ACHN (cell line): ENCODE results near the gene SPIRE2.
A peak's percentile ranks its signal among the peaks of the same experiment; 100 is the strongest.
"Not testable (repeated sequence)": the region's sequence is repeated elsewhere in the genome, so short reads cannot be mapped to it uniquely, and the experiment has no call there.

ENCODE experiments used
- DNase-seq: peaks from one replicate; pipeline ENCODE4 v3.0.0-alpha.2; 2015
- in situ Hi-C: cut with HindIII; loops from 2 replicates; pipeline ENCODE4 v1.10.0; 2017; ENCODE audit warnings: low sequenced_read_pairs, low pct_ligation_motif_present, low pct_unique_long_range_greater_than_20kb

SPIRE2 gene

DNA sequence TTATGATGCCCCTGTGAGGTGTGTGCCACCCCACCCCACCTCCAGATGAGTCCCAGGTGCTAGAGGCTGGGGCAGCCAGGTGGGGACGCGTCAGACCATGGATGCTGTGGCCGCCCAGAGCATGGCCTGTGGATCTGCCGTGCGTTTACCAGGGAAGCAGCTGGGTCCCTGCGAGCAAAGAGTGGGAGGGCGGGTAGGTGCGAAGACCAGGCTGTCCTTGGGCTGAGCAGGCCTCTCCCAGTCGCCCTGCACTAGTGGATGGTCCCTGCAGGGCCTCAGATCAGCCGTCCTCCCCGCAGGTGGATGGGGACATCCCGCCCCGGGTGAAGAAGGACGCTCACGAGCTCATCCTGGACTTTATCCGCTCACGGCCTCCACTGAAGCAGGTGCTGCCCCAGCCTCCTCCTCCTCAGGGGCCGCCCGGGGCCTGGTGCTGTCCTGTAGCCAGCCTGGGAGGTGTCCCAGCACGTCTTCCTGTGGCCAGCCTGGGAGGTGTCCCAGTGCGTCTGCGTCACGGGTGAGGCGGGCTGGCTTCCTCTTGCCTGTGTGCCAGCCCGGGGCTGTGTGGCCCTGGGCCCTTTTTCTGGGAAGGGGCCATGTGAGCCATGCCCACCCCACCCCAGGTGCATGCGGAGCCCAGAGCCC is 27.1 kb downstream of the SPIRE2 start:
- in situ Hi-C loops, result no loop called here
- no peak for DNase-seq

- in situ Hi-C loops, result no loop called here
- no peak for DNase-seq
Observed at GRCh38 chr16:89855986-89856385, 27.7 kb downstream of the SPIRE2 start.

DNA sequence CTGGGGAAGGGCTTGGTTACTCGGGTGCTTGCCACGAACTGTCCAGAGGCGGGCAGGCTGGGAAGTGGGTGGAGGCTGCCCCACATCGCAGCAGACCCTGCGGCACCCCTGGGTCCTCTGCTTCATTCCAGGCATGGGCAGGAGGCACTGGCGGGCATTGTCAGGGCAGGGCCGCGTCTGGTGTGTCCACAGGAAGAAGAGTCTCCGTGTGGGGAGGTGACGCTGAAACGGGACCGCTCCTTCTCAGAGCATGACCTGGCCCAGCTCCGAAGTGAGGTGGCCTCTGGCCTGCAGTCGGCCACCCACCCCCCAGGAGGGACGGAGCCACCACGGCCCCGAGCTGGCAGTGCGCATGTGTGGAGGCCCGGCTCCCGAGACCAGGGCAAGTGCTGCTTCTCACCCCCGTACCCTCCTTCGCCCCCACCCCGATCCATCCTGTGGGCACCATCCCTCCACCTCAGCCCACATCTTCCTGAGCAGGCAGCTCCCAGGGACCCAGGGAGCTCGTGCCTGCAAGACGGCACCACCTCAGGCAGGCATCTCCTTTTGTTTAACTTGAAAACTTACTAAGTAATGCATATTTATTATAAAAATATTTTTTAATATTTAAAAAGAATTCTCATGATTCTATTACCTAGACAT is 30.8 kb downstream of the SPIRE2 start:
- in situ Hi-C loops, result no loop called here
- no peak for DNase-seq

DNA sequence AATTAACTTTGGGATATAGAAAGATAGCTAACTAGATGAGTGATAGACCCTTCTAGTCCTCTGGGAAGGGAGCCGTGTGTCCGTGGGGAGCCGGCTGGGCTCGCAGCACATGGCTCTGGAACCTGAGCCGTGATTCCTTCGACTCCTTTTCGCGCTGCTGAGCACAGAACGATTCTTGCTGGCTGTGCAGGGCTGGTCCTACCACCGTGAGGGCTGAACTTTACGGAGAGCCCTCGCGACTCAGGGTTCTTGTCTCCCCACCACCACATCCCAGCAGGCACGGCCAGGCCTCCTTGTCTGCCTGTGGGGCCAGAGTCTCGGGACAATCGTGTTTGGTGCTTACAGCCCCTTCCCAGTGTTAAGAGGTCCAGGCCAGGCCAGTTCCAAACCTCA is 31.3 kb downstream of the SPIRE2 start:
- no peak for DNase-seq
- in situ Hi-C loops, result no loop called here

GRCh38 chr16:89860747-89861304 is 32.6 kb downstream of the SPIRE2 start:
- peak; percentile 66 for DNase-seq
- in situ Hi-C loops, result no loop called here

DNA sequence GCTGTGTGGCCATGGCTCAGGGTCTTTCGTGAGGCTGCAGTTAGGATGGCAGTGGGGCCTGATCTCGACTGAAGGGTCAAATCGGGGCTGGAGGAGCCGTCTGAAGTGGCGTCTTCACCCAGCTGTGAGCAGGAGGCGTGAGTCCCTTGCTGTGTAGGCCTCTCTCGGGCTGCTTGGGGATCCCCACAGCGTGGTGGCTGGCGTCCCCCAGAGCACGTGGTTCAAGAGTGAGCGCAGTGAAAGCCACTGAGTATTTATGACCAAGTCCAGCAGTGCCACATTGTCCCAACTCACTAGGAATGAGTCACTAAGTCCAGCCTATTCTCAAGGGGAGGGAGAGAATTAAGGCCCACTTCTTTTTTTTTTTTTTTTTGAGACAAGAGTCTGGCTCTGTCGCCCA is 33.4 kb downstream of the SPIRE2 start:
- no peak for DNase-seq
- in situ Hi-C loops, result no loop called here

DNA sequence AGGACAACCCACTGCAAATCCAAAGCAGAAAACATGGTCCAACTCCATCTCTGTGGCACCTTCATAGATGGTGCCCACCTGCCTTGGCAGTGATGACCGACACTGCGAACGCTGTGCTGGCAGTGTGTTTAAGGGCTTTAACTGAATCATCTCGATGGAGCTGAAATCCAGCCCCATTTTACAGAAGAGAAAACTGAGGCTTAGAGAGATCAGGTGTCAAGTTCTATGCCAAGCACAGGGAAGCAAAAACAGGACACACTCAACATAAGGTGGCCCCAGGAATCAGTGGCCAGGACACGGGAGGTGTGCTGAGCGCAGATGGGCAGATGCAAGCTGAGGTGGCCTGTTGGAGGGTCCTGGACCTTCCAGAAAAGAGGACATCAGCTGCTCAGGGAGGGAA is 34.5 kb downstream of the SPIRE2 start:
- DNase-seq, result no peak
- in situ Hi-C loops, result no loop called here

GRCh38 chr16:89863741-89864526 is 35.7 kb downstream of the SPIRE2 start:
- DNase-seq, result no peak
- in situ Hi-C loops, result no loop called here

DNA sequence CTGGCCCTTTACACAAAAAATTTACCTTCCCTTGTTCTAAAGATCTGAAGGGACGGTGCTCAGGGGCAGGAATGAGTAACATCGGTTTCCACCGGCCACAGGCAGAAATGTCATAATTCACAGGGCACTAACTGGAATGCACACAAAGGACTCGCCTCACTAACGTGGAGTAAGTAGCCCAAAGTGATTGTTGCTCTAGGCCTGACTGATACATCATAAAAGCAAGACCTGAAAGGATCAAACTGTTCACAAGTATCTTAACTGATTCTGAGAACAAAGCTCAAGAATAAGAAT is 36.2 kb downstream of the SPIRE2 start:
- in situ Hi-C loops, result no loop called here
- no peak for DNase-seq

DNA sequence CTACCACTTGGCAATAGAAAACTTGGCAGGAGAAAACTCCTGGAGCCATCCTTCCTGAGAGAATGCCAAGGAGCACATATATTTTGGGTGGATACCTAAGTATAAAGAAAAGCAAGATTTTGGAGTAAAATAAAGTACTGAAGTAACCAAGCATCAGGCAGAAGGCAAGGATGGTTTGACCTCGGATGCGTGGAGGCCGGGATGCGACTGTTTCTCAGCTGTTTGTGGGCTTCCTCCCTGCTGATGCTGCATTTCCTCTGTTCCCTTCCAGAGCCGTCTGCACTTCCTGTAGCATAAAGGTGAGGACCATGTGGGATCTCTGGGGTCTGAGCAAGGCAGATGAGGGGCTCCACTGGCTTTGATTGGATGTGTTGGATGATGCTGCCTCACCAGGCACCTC is 39.6 kb downstream of the SPIRE2 start:
- no peak for DNase-seq
- in situ Hi-C loops, result no loop called here

GRCh38 chr16:89869911-89870310 is 41.6 kb downstream of the SPIRE2 start:
- in situ Hi-C loops, result no loop called here
- no peak for DNase-seq

DNA sequence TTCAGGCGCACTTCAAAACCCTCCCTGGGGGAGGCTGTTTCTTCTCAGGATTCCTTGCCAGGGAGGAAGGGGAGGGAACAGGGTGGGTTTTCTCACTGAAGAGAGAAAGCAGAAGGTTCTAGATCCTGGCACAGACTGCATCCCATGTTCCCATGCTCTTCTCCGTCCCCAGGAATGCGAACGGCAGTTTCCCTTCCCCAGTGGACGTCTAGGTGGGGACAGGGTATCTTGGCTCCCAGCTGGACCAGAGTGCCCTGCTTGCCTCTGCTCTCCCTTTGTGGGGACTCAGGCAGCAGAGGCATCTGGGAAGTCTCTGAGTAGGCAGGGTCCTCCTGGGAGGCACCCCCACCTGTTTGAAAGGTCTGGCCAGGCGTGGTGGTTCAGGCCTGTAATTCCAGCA is 42.2 kb downstream of the SPIRE2 start:
- in situ Hi-C loops, result no loop called here
- no peak for DNase-seq

DNA sequence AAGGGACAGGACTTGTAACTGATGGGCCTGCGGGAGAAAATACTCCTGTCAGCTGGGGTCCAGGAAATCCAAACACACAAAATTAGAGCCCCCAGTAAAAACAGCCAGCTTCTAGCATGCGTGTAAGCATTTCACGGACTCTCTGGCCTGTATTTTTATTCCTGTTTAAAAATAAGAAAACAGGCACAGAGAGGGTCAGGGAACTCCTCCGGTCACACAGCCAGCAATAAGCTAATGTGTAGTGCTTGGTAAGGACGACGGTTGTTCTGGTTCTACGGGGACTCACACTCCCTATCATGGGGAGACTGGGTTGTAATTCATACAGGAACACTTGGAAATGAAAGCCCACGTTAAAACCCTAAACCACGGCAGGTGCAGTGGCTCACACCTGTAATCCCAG is 43.6 kb downstream of the SPIRE2 start:
- in situ Hi-C loops, result no loop called here

GRCh38 chr16:89873109-89873971 is 45.1 kb downstream of the SPIRE2 start, which contains the start of gene TCF25:
TCF25 (plus strand) TSS chr16:89873592; CDS start chr16:89873668, 76 bp downstream.
- in situ Hi-C loops, result no loop called here
- DNase-seq, result peak; percentile 87

More for the DNA sequence above, 43.6 kb downstream of the SPIRE2 start:
- DNase-seq, result no peak

- in situ Hi-C loops, result no loop called here
- peak; percentile 95 for DNase-seq
Observed at GRCh38 chr16:89873972-89874689, 45.9 kb downstream of the SPIRE2 start.

- DNase-seq, in situ Hi-C loops: not testable (repeated sequence)
Observed at GRCh38 chr16:89879123-89879522, 50.8 kb downstream of the SPIRE2 start.

GRCh38 chr16:89880477-89881367 is 52.4 kb downstream of the SPIRE2 start:
- DNase-seq, result no peak
- in situ Hi-C loops, result no loop called here
